SH-SY5Y (cell line): ENCODE data around the gene ART3.

Source experiments
- GATA2 ChIP-seq: IDR thresholded peaks from 2 replicates; pipeline ENCODE4 v1.6.1; 2011; ENCODE audit warnings: mild to moderate bottlenecking, low read depth, low read length
- GATA3 ChIP-seq: IDR thresholded peaks from 2 replicates; pipeline ENCODE4 v1.6.1; 2011; ENCODE audit warnings: low read depth, mild to moderate bottlenecking, low read length, moderate library complexity

Gene ART3

GRCh38 chr4:76108467-76109181, 34.1 kb downstream of the ART3 start:
- TF ChIP-seq GATA2, result no peak
- TF ChIP-seq GATA3, result no peak

- no peak for TF ChIP-seq GATA3
- no peak for TF ChIP-seq GATA2
These were observed 42.3 kb downstream of the ART3 start for GRCh38 chr4:76116821-76117220.

- TF ChIP-seq GATA2 (no peak), GATA3 (no peak)
These were observed 43.0 kb downstream of the ART3 start for GRCh38 chr4:76117536-76117935.

- no peak for TF ChIP-seq GATA2
- TF ChIP-seq GATA3, result no peak
These were observed 45.7 kb downstream of the ART3 start for GRCh38 chr4:76120199-76120598.

- TF ChIP-seq GATA2 (no peak), GATA3 (no peak)
These were observed 51.3 kb downstream of the ART3 start for GRCh38 chr4:76125816-76126215.

GRCh38 chr4:76127754-76128153, 53.2 kb downstream of the ART3 start:
- no peak for TF ChIP-seq GATA3
- TF ChIP-seq GATA2, result no peak

- TF ChIP-seq GATA2 (no peak), GATA3 (no peak)
These were observed 66.7 kb downstream of the ART3 start for GRCh38 chr4:76141241-76141640.

GRCh38 chr4:76144546-76144945, 70.0 kb downstream of the ART3 start:
- TF ChIP-seq GATA3, result no peak
- no peak for TF ChIP-seq GATA2

GRCh38 chr4:76147454-76148141, 73.1 kb downstream of the ART3 start:
- TF ChIP-seq GATA3, result no peak

GRCh38 chr4:76148142-76148865, 73.8 kb downstream of the ART3 start, which contains the start of gene NUP54:
NUP54 (minus strand) TSS chr4:76148397; CDS start chr4:76148374, 23 bp downstream.
- TF ChIP-seq GATA2 (no peak), GATA3 (no peak)

- TF ChIP-seq GATA3, result no peak
These were observed 78.8 kb downstream of the ART3 start for GRCh38 chr4:76153356-76153755.

- TF ChIP-seq GATA2, result no peak
- no peak for TF ChIP-seq GATA3
These were observed 81.5 kb downstream of the ART3 start for GRCh38 chr4:76155979-76156378.

- no peak for TF ChIP-seq GATA3
- TF ChIP-seq GATA2, result no peak
These were observed 82.1 kb downstream of the ART3 start for GRCh38 chr4:76156635-76157034.

- TF ChIP-seq GATA3 (no peak), GATA2 (no peak)
These were observed 85.8 kb downstream of the ART3 start for GRCh38 chr4:76160355-76160754.
